ENCODE data around the gene HECTD4.
"Not testable (repeated sequence)": the region's sequence is repeated elsewhere in the genome, so short reads cannot be mapped to it uniquely, and the experiment has no call there.

HECTD4 gene

GRCh38 chr12:112110787-112111662, 271.2 kb downstream of the HECTD4 start:
- not testable (repeated sequence) for DNase-seq
